K562 (cell line): ENCODE results near the gene PCID2. TPM values are rescaled to one million over a fixed set of nuclear protein-coding genes. Genes with fewer than 3 reads are reported as not detected.

Experiments used
- ARHGAP35 ChIP-seq: fragments of 450-650 bp; IDR thresholded peaks from 2 replicates; pipeline ENCODE4 v1.6.1; 2018; ENCODE audit not compliant: partially characterized antibody
- ARID1B ChIP-seq: fragments of 450-650 bp; IDR thresholded peaks from 2 replicates; pipeline ENCODE4 v1.6.1; 2016; ENCODE audit warnings: antibody characterized with exemption, mild to moderate bottlenecking, inconsistent platforms
- ATF1 ChIP-seq, 2 experiments: fragments of 450-650 bp in 1 of 2; IDR thresholded peaks; 2 replicates each; pipeline ENCODE4 v1.6.1; 2016; ENCODE audit warnings: missing compliant biosample characterization in 1 of 2, missing genetic modification characterization in 1 of 2
- CREM ChIP-seq: IDR thresholded peaks from 2 replicates; pipeline ENCODE4 v1.6.1; 2014; ENCODE audit warnings: antibody characterized with exemption, low read depth
- CSDE1 ChIP-seq, 2 experiments: fragments of 450-650 bp; IDR thresholded peaks; 2 replicates each; pipeline ENCODE4 v1.6.1; 2016; ENCODE audit warnings: mild to moderate bottlenecking in 1 of 2
- GABPB2 ChIP-seq: fragments of 250-450 bp; sonication (Bioruptor Pico); conservative IDR thresholded peaks from 2 replicates; pipeline ENCODE4 v1.5.1; 2021; ENCODE audit warnings: mild to moderate bottlenecking
- HDAC2 ChIP-seq: fragments of 450-650 bp; IDR thresholded peaks from 2 replicates; pipeline ENCODE4 v1.6.1; 2016; ENCODE audit warnings: mild to moderate bottlenecking
- JUND ChIP-seq, 2 experiments: IDR thresholded peaks; 2 replicates in 1 of 2; 3 replicates in 1 of 2; pipeline ENCODE4 v1.6.1; 2011; ENCODE audit warnings: borderline replicate concordance in 2 of 2, low read depth in 2 of 2, low read length in 2 of 2, improper control_type of control experiment in 1 of 2, missing biosample characterization in 1 of 2, missing genetic modification characterization in 1 of 2, missing genetic modification reagents in 1 of 2
- KLF13 ChIP-seq: fragments of 450-650 bp; IDR thresholded peaks from 2 replicates; pipeline ENCODE4 v1.6.1; 2016; ENCODE audit warnings: missing genetic modification characterization, low read depth, mild to moderate bottlenecking, missing compliant biosample characterization, moderate library complexity, borderline replicate concordance
- NRF1 ChIP-seq, 2 experiments: fragments of 450-650 bp; IDR thresholded peaks in 1 of 2; conservative IDR thresholded peaks in 1 of 2; 2 replicates each; pipeline ENCODE4 v1.6.1; 2014; ENCODE audit warnings: mild to moderate bottlenecking in 2 of 2
- PHF8 ChIP-seq: fragments of 200-600 bp; sonication (generic); IDR thresholded peaks from 2 replicates; pipeline ENCODE4 v1.6.1; 2012; ENCODE audit warnings: mixed run types, mild to moderate bottlenecking, inconsistent platforms, low read length, moderate library complexity, borderline replicate concordance
- POLR2H ChIP-seq: IDR thresholded peaks from 2 replicates; pipeline ENCODE4 v1.6.1; 2016; ENCODE audit warnings: missing genetic modification characterization, low read depth, mild to moderate bottlenecking, control low read depth, missing compliant biosample characterization, moderate library complexity
- RCOR1 ChIP-seq, 2 experiments: IDR thresholded peaks; 2 replicates each; pipeline ENCODE4 v1.6.1; 2012; ENCODE audit warnings: low read depth in 2 of 2, low read length in 2 of 2, borderline replicate concordance in 1 of 2, improper control_type of control experiment in 1 of 2
- TEAD4 ChIP-seq, 2 experiments: sonication (generic) in 1 of 2; formaldehyde crosslinking in 1 of 2; IDR thresholded peaks; 2 replicates each; pipeline versions ENCODE4 v1.6.1 to v1.8.0; 2012 to 2022; ENCODE audit warnings: borderline replicate concordance in 1 of 2, inconsistent platforms in 1 of 2, low read length in 1 of 2, mild to moderate bottlenecking in 1 of 2, missing genetic modification reagents in 1 of 2
- ZNF3 ChIP-seq: fragments of 250-450 bp; sonication (Bioruptor Pico); IDR thresholded peaks from 2 replicates; pipeline ENCODE4 v1.5.0; 2021; ENCODE audit warnings: mild to moderate bottlenecking, moderate library complexity
- polyA plus RNA-seq, 8 experiments: library from polyadenylated mRNA; depleted of rRNA in 4 of 8; stranded (reverse) in 5 of 8; unstranded in 3 of 8; fragments of >200 nt; fragmentation: Nextera tagmentation in 2 of 8; fragmentation: Illumina TruSeq in 1 of 8; extraction: Ambion mirVana in 2 of 8; extraction: Trizol in 1 of 8; gene quantifications; 2 replicates each; pipeline versions ENCODE4 v1.2.1 to v1.2.3, GENCODE V29; 2011 to 2014; ENCODE audit warnings: inconsistent platforms in 1 of 8, missing spikeins in 1 of 8
- total RNA-seq, 7 experiments: library from RNA; depleted of rRNA in 6 of 7; stranded (reverse); fragments of >200 nt in 6 of 7; fragmentation: Illumina TruSeq in 2 of 7; extraction: Trizol in 2 of 7; gene quantifications; 2 replicates each; pipeline versions ENCODE4 v1.2.1 to v1.2.3, GENCODE V29; 2011 to 2021; ENCODE audit warnings: low replicate concordance in 1 of 7
- TF ChIP-seq, protein P1 (sequence below): sonication (generic); formaldehyde crosslinking; IDR thresholded peaks from 2 replicates; pipeline ENCODE4 v1.4.0; 2020; ENCODE audit warnings: mild to moderate bottlenecking, missing genetic modification reagents
- TF ChIP-seq, protein P2 (sequence below), 2 experiments: fragments of 450-650 bp; conservative IDR thresholded peaks; 2 replicates each; pipeline ENCODE4 v1.6.1; 2017; ENCODE audit warnings: mild to moderate bottlenecking in 2 of 2, moderate library complexity in 2 of 2
- TF ChIP-seq, protein P3 (sequence below), 2 experiments: IDR thresholded peaks in 1 of 2; conservative IDR thresholded peaks in 1 of 2; 2 replicates each; pipeline ENCODE4 v1.6.1; 2016; ENCODE audit warnings: low read depth in 2 of 2, mild to moderate bottlenecking in 1 of 2, missing compliant biosample characterization in 1 of 2, missing genetic modification characterization in 1 of 2, moderate library complexity in 1 of 2
- TF ChIP-seq, protein P4 (sequence below): sonication (generic); formaldehyde crosslinking; IDR thresholded peaks from 2 replicates; pipeline ENCODE4 v1.5.0; 2020; ENCODE audit warnings: missing genetic modification reagents

The PCID2 gene
- total and polyA plus RNA-seq, 9 of the 15 experiments (the other 6 are each of a cell fraction or from before 2014, with no cell fraction given): 39.6 to 117 (median 59.6) TPM

DNA sequence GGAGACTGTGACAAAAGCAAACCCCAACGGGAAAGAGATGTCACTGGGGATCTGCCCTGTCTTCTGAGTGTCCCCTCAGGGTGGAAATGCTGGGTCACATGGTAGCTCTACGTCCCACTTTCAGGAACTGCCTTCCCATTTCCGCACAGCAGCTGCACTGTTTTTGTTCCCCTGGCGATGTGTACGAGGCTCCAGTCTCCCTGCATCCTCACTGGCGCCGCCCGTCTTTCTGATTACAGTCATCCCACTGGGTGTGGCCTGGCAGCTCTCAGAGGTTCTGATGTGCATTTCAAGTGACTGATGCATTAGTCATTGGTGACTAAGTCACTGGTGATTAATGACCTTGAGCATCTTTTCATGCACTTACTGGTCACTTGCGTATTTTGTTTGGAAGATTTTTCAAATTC, 21.2 kb downstream of the PCID2 start (continued):
- TF ChIP-seq, protein P1, sequence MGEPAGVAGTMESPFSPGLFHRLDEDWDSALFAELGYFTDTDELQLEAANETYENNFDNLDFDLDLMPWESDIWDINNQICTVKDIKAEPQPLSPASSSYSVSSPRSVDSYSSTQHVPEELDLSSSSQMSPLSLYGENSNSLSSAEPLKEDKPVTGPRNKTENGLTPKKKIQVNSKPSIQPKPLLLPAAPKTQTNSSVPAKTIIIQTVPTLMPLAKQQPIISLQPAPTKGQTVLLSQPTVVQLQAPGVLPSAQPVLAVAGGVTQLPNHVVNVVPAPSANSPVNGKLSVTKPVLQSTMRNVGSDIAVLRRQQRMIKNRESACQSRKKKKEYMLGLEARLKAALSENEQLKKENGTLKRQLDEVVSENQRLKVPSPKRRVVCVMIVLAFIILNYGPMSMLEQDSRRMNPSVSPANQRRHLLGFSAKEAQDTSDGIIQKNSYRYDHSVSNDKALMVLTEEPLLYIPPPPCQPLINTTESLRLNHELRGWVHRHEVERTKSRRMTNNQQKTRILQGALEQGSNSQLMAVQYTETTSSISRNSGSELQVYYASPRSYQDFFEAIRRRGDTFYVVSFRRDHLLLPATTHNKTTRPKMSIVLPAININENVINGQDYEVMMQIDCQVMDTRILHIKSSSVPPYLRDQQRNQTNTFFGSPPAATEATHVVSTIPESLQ (CRISPR knock-in tag): no peak
- TF ChIP-seq HDAC2: peak; percentile 28; the same call in 1 of the 2 replicates
- TF ChIP-seq, protein P2, sequence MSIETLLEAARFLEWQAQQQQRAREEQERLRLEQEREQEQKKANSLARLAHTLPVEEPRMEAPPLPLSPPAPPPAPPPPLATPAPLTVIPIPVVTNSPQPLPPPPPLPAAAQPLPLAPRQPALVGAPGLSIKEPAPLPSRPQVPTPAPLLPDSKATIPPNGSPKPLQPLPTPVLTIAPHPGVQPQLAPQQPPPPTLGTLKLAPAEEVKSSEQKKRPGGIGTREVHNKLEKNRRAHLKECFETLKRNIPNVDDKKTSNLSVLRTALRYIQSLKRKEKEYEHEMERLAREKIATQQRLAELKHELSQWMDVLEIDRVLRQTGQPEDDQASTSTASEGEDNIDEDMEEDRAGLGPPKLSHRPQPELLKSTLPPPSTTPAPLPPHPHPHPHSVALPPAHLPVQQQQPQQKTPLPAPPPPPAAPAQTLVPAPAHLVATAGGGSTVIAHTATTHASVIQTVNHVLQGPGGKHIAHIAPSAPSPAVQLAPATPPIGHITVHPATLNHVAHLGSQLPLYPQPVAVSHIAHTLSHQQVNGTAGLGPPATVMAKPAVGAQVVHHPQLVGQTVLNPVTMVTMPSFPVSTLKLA (conservative IDR thresholded peaks at IDR 0.05): 0 out of 4 replicates have a peak, but pooled peaks of 1 of the 2 experiments have one; percentile 20
- no peak for TF ChIP-seq GABPB2
- TF ChIP-seq ARHGAP35: no peak
- TF ChIP-seq, protein P3, sequence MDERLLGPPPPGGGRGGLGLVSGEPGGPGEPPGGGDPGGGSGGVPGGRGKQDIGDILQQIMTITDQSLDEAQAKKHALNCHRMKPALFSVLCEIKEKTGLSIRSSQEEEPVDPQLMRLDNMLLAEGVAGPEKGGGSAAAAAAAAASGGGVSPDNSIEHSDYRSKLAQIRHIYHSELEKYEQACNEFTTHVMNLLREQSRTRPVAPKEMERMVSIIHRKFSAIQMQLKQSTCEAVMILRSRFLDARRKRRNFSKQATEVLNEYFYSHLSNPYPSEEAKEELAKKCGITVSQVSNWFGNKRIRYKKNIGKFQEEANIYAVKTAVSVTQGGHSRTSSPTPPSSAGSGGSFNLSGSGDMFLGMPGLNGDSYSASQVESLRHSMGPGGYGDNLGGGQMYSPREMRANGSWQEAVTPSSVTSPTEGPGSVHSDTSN (CRISPR knock-in tag; IDR thresholded peaks at IDR 0.05; ENCODE audit: low read depth): no peak
- TF ChIP-seq, protein P3 (tag; conservative IDR thresholded peaks at IDR 0.05; ENCODE audit: low read depth): peak; percentile 91
- TF ChIP-seq RCOR1 (IDR thresholded peaks at IDR 0.05; ENCODE audit: borderline replicate concordance in 1 of 2, low read depth in 2 of 2, low read length in 2 of 2): peak in 1 of 2 experiments; percentile 79; a peak in 1 of 4 replicates
- TF ChIP-seq POLR2H (tag): no peak
- peak; percentile 65 for TF ChIP-seq ARID1B
- peak; percentile 21; the same call in 1 of the 2 replicates for TF ChIP-seq TEAD4 (IDR thresholded peaks at IDR 0.05; ENCODE audit: low read length)
- TF ChIP-seq TEAD4 (CRISPR knock-in tag; IDR thresholded peaks at IDR 0.05; ENCODE audit: borderline replicate concordance): no peak
- TF ChIP-seq NRF1 (conservative IDR thresholded peaks at IDR 0.05 in 1 of 2, IDR thresholded peaks at IDR 0.05 in 1 of 2): 0 out of 4 replicates have a peak, but pooled peaks of 1 of the 2 experiments have one; percentile 17
- TF ChIP-seq PHF8: no peak
- TF ChIP-seq CSDE1 (IDR thresholded peaks at IDR 0.05): no peak
- TF ChIP-seq KLF13 (tag): no peak
- TF ChIP-seq, protein P4, sequence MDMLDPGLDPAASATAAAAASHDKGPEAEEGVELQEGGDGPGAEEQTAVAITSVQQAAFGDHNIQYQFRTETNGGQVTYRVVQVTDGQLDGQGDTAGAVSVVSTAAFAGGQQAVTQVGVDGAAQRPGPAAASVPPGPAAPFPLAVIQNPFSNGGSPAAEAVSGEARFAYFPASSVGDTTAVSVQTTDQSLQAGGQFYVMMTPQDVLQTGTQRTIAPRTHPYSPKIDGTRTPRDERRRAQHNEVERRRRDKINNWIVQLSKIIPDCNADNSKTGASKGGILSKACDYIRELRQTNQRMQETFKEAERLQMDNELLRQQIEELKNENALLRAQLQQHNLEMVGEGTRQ (CRISPR knock-in tag): no peak
- TF ChIP-seq CREM: peak; percentile 38; the same call in 1 of the 2 replicates
- TF ChIP-seq ATF1 (CRISPR knock-in tag; IDR thresholded peaks at IDR 0.05): no peak
- TF ChIP-seq ATF1 (tag; IDR thresholded peaks at IDR 0.05): peak; percentile 34; the same call in 1 of the 2 replicates
- TF ChIP-seq JUND (IDR thresholded peaks at IDR 0.05; ENCODE audit: borderline replicate concordance, low read depth, low read length): peak; percentile 86
- TF ChIP-seq JUND (tag; IDR thresholded peaks at IDR 0.05; ENCODE audit: borderline replicate concordance, low read depth, low read length): peak; percentile 67; the same call in 1 of the 3 replicates
- no peak for TF ChIP-seq ZNF3 (CRISPR knock-in tag)
